Neural progenitor cell (in vitro differentiated cells): ENCODE measurements around the gene EEF1AKMT3. TPM values are rescaled to one million over a fixed set of nuclear protein-coding genes. Genes with fewer than 3 reads are reported as not detected.

Experiments
- DNase-seq: peaks from one replicate; pipeline ENCODE4 v3.0.0-alpha.2; 2016; ENCODE audit warnings: low spot score
- H2AFZ ChIP-seq: fragments of 200-600 bp; sonication (generic); replicated peaks from 2 replicates; pipeline ENCODE4 v1.6.1; 2016; ENCODE audit warnings: antibody characterized with exemption
- H3F3A ChIP-seq: fragments of 200-600 bp; sonication (generic); 2 replicates; pipeline ENCODE4 v1.6.1; 2016; ENCODE audit warnings: antibody characterized with exemption, low read depth
- H3K27ac ChIP-seq: fragments of 200-600 bp; sonication (generic); 2 replicates; pipeline ENCODE4 v1.5.1; 2016; ENCODE audit warnings: mild to moderate bottlenecking
- H3K27me3 ChIP-seq: fragments of 200-600 bp; sonication (generic); 2 replicates; pipeline ENCODE4 v1.6.1; 2016; ENCODE audit warnings: mild to moderate bottlenecking, moderate library complexity
- H3K36me3 ChIP-seq: fragments of 200-600 bp; sonication (generic); 2 replicates; pipeline ENCODE4 v1.5.1; 2016
- H3K4me1 ChIP-seq: fragments of 200-600 bp; sonication (generic); 2 replicates; pipeline ENCODE4 v1.6.1; 2016; ENCODE audit warnings: mixed run types
- H3K4me2 ChIP-seq: fragments of 200-600 bp; sonication (generic); 2 replicates; pipeline ENCODE4 v1.6.1; 2016
- H3K4me3 ChIP-seq: fragments of 200-600 bp; sonication (generic); 2 replicates; pipeline ENCODE4 v1.5.1; 2016
- H3K79me2 ChIP-seq: fragments of 200-600 bp; sonication (generic); 2 replicates; pipeline ENCODE4 v1.6.1; 2016; ENCODE audit warnings: low read depth
- H3K9ac ChIP-seq: fragments of 200-600 bp; sonication (generic); 2 replicates; pipeline ENCODE4 v1.6.1; 2016
- H3K9me3 ChIP-seq: fragments of 200-600 bp; sonication (generic); 2 replicates; pipeline ENCODE4 v1.5.1; 2016; ENCODE audit warnings: low read depth
- H4K20me1 ChIP-seq: fragments of 200-600 bp; sonication (generic); 2 replicates; pipeline ENCODE4 v1.6.1; 2016; ENCODE audit warnings: low read depth
- H3K27ac Mint-ChIP-seq: 3 replicates; pipeline ENCODE4 v1.8.0; 2021; ENCODE audit warnings: mixed read lengths
- H3K27me3 Mint-ChIP-seq: 2 replicates; pipeline ENCODE4 v1.8.0; 2022; ENCODE audit warnings: low read depth, mild to moderate bottlenecking, inconsistent platforms, moderate library complexity, mixed read lengths; ENCODE audit not compliant: insufficient read depth
- H3K36me3 Mint-ChIP-seq: 3 replicates; pipeline ENCODE4 v1.8.0; 2021; ENCODE audit warnings: mixed read lengths
- H3K4me1 Mint-ChIP-seq: 3 replicates; pipeline ENCODE4 v1.8.0; 2021; ENCODE audit warnings: mixed read lengths
- H3K4me3 Mint-ChIP-seq: 3 replicates; pipeline ENCODE4 v1.8.0; 2021; ENCODE audit warnings: mild to moderate bottlenecking, moderate library complexity, mixed read lengths
- H3K9me3 Mint-ChIP-seq: 3 replicates; pipeline ENCODE4 v1.8.0; 2020; ENCODE audit warnings: mixed read lengths
- CTCF ChIP-seq: fragments of 200-600 bp; sonication (generic); IDR thresholded peaks from 2 replicates; pipeline ENCODE4 v1.5.1; 2017; ENCODE audit warnings: antibody characterized with exemption, mild to moderate bottlenecking
- EZH2 ChIP-seq: fragments of 200-600 bp; sonication (generic); IDR thresholded peaks from 2 replicates; pipeline ENCODE4 v1.6.1; 2017; ENCODE audit warnings: antibody characterized with exemption, mild to moderate bottlenecking, moderate library complexity
- EZH2phosphoT487 ChIP-seq: fragments of 200-600 bp; sonication (generic); IDR thresholded peaks from 2 replicates; pipeline ENCODE4 v1.6.1; 2017; ENCODE audit warnings: antibody characterized with exemption
- total RNA-seq: library from RNA; depleted of rRNA; stranded (reverse); fragments of >200 nt; gene quantifications from 2 replicates; pipeline ENCODE4 v1.2.3, GENCODE V29; 2015; ENCODE audit warnings: low replicate concordance

Gene EEF1AKMT3
- total RNA-seq, 1 donor from 2014 or later = 2.1 TPM

GRCh38 chr12:57823908-57824640, 51.7 kb downstream of the EEF1AKMT3 start:
- Histone ChIP-seq H3K36me3 (no peaks in the 10 kb centered on the region), H3K27ac (no peak overlapping the region), H4K20me1 (peaks cover 30% of the 10 kb centered on the region), H3K27me3 (no peaks in the 10 kb centered on the region), H3K4me1 (no peaks in the 10 kb centered on the region), H3F3A (no peaks in the 10 kb centered on the region), H3K4me2 (no peak overlapping the region), H3K79me2 (no peaks in the 10 kb centered on the region), H3K9me3 (no peaks in the 10 kb centered on the region), H2AFZ (no peak overlapping the region), H3K9ac (no peak overlapping the region), H3K4me3 (no peak overlapping the region)
- no peak overlapping the region for H3K4me3 Mint-ChIP-seq
- TF ChIP-seq CTCF (no peak), EZH2phosphoT487 (no peak), EZH2 (no peak)
- H3K27ac Mint-ChIP-seq = no peak overlapping the region
- no peaks in the 10 kb centered on the region for H3K4me1 Mint-ChIP-seq
- no peak for DNase-seq
- H3K27me3 Mint-ChIP-seq = peaks cover 3% of the 10 kb centered on the region
- no peaks in the 10 kb centered on the region for H3K9me3 Mint-ChIP-seq
- H3K36me3 Mint-ChIP-seq = peaks cover 42% of the 10 kb centered on the region

- H3K27ac ChIP-seq = no peak overlapping the region
- H3K4me3 ChIP-seq = no peak overlapping the region
- no peaks in the 10 kb centered on the region for H3K9me3 ChIP-seq
- no peak overlapping the region for H3K9ac ChIP-seq
- Mint-ChIP-seq H3K27ac (no peak overlapping the region), H3K4me1 (peaks cover 3% of the 10 kb centered on the region), H3K4me3 (no peak overlapping the region), H3K9me3 (no peaks in the 10 kb centered on the region), H3K27me3 (peaks cover 3% of the 10 kb centered on the region), H3K36me3 (peaks cover 44% of the 10 kb centered on the region)
- TF ChIP-seq EZH2phosphoT487 (no peak), EZH2 (no peak), CTCF (no peak)
- no peak for DNase-seq
- H3K4me2 ChIP-seq = no peak overlapping the region
- no peaks in the 10 kb centered on the region for H3K27me3 ChIP-seq
- H3K4me1 ChIP-seq = no peaks in the 10 kb centered on the region
- H4K20me1 ChIP-seq = peaks cover 43% of the 10 kb centered on the region
- no peak overlapping the region for H2AFZ ChIP-seq
- H3F3A ChIP-seq = no peaks in the 10 kb centered on the region
- H3K79me2 ChIP-seq = peaks cover 13% of the 10 kb centered on the region
- H3K36me3 ChIP-seq = no peaks in the 10 kb centered on the region
Measured at GRCh38 chr12:57825451-57825850, 53.0 kb downstream of the EEF1AKMT3 start.

- H4K20me1 ChIP-seq = peaks cover 53% of the 10 kb centered on the region
Measured at GRCh38 chr12:57826400-57826799, 54.0 kb downstream of the EEF1AKMT3 start.

GRCh38 chr12:57826966-57827365, 54.6 kb downstream of the EEF1AKMT3 start:
- peaks cover 28% of the 10 kb centered on the region for H3K79me2 ChIP-seq
- peaks cover 44% of the 10 kb centered on the region for H3K36me3 Mint-ChIP-seq
- no peaks in the 10 kb centered on the region for H3K27me3 ChIP-seq
- H3K9me3 ChIP-seq = no peaks in the 10 kb centered on the region
- H3K9ac ChIP-seq = no peak overlapping the region
- no peak for DNase-seq
- peaks cover 10% of the 10 kb centered on the region for H3K4me1 Mint-ChIP-seq
- peaks cover 5% of the 10 kb centered on the region for H3F3A ChIP-seq
- H2AFZ ChIP-seq = no peak overlapping the region
- no peak overlapping the region for H3K4me3 Mint-ChIP-seq
- no peak overlapping the region for H3K4me2 ChIP-seq
- H4K20me1 ChIP-seq = peaks cover 59% of the 10 kb centered on the region
- no peaks in the 10 kb centered on the region for H3K36me3 ChIP-seq
- H3K9me3 Mint-ChIP-seq = no peaks in the 10 kb centered on the region
- peaks cover 6% of the 10 kb centered on the region for H3K27me3 Mint-ChIP-seq
- no peak overlapping the region for H3K4me3 ChIP-seq
- TF ChIP-seq CTCF = no peak
- H3K27ac Mint-ChIP-seq = no peak overlapping the region
- H3K4me1 ChIP-seq = peaks cover 5% of the 10 kb centered on the region
- H3K27ac ChIP-seq = no peak overlapping the region

More at GRCh38 chr12:57826400-57826799, 54.0 kb downstream of the EEF1AKMT3 start:
- Histone ChIP-seq H3K36me3 (no peaks in the 10 kb centered on the region), H3K4me1 (peaks cover under 1% of the 10 kb centered on the region), H3K4me2 (no peak overlapping the region), H3K9ac (no peak overlapping the region), H3K79me2 (peaks cover 23% of the 10 kb centered on the region), H3K9me3 (no peaks in the 10 kb centered on the region), H3K27ac (no peak overlapping the region), H3K4me3 (no peak overlapping the region), H3F3A (no peaks in the 10 kb centered on the region), H3K27me3 (no peaks in the 10 kb centered on the region), H2AFZ (no peak overlapping the region)
- TF ChIP-seq EZH2phosphoT487 = no peak
- Mint-ChIP-seq H3K36me3 (peaks cover 45% of the 10 kb centered on the region), H3K4me3 (no peak overlapping the region), H3K27me3 (peaks cover 3% of the 10 kb centered on the region), H3K9me3 (no peaks in the 10 kb centered on the region), H3K4me1 (peaks cover 4% of the 10 kb centered on the region), H3K27ac (no peak overlapping the region)
- no peak for DNase-seq
